ENCODE results near the gene CDC42BPA. TPM values are rescaled to one million over a fixed set of nuclear protein-coding genes. Genes with fewer than 3 reads are reported as not detected.

The CDC42BPA gene
- total RNA-seq, 1 experiment from 2014 or later, result not detected

DNA sequence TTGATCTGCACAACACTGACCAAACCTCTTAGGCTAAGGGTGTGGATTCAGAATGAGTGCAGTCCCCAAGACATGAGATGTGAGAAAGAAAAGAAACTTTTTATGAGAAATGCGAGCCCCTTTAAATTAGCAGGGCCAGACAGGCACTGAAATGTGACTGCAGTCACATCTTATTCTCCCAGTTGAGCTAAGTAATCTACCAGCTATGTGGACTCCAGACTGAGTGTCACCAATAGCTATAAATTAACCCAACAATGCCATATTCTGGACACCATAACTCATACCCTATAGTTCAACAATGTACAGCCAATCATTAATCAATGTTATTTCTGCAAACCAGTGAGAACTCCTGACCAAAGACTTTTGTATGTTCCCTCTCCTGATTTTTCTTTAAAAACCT lies 225.0 kb downstream of the CDC42BPA start:
- Histone ChIP-seq H2AFZ (ENCODE audit: low read length) (no peak overlapping the region), H3K4me1 (ENCODE audit: low read length) (peaks cover 7% of the 10 kb centered on the region), H3K79me2 (ENCODE audit: low read length) (no peaks in the 10 kb centered on the region), H3K4me2 (ENCODE audit: low read depth, low read length, poor library complexity, severe bottlenecking) (no peak overlapping the region), H3K27ac (ENCODE audit: low read length) (no peak overlapping the region), H4K20me1 (ENCODE audit: insufficient read depth, low read depth, low read length) (no peaks in the 10 kb centered on the region), H3K27me3 (ENCODE audit: low read length) (no peaks in the 10 kb centered on the region), H3K36me3 (ENCODE audit: insufficient read depth, low read length) (no peaks in the 10 kb centered on the region), H3K4me3 (ENCODE audit: low read length) (no peak overlapping the region), H3K9me2 (replicated peaks; ENCODE audit: insufficient read depth, low read length) (no peaks in the 10 kb centered on the region), H3K9me3 (ENCODE audit: low read length) (no peaks in the 10 kb centered on the region), H3K9ac (ENCODE audit: low read length) (no peak overlapping the region)
- DNase-seq, result no peak

- Histone ChIP-seq H3K4me1 (ENCODE audit: low read length) (peaks cover 7% of the 10 kb centered on the region), H3K36me3 (ENCODE audit: insufficient read depth, low read length) (no peaks in the 10 kb centered on the region), H3K9me2 (replicated peaks; ENCODE audit: insufficient read depth, low read length) (no peaks in the 10 kb centered on the region), H3K9me3 (ENCODE audit: low read length) (no peaks in the 10 kb centered on the region), H3K27ac (ENCODE audit: low read length) (no peak overlapping the region), H3K4me2 (ENCODE audit: low read depth, low read length, poor library complexity, severe bottlenecking) (no peak overlapping the region), H3K27me3 (ENCODE audit: low read length) (no peaks in the 10 kb centered on the region), H3K4me3 (ENCODE audit: low read length) (no peak overlapping the region), H2AFZ (ENCODE audit: low read length) (no peak overlapping the region), H3K9ac (ENCODE audit: low read length) (no peak overlapping the region), H3K79me2 (ENCODE audit: low read length) (no peaks in the 10 kb centered on the region), H4K20me1 (ENCODE audit: insufficient read depth, low read depth, low read length) (no peaks in the 10 kb centered on the region)
- DNase-seq, result no peak
These were observed 226.2 kb downstream of the CDC42BPA start for GRCh38 chr1:227092069-227092468.

GRCh38 chr1:227086636-227087035 lies 231.7 kb downstream of the CDC42BPA start:
- no peaks in the 10 kb centered on the region for H3K27me3 ChIP-seq (ENCODE audit: low read length)
- no peaks in the 10 kb centered on the region for H3K9me3 ChIP-seq (ENCODE audit: low read length)
- H3K9me2 ChIP-seq (replicated peaks; ENCODE audit: insufficient read depth, low read length), result no peaks in the 10 kb centered on the region
- H3K4me2 ChIP-seq (ENCODE audit: low read depth, low read length, poor library complexity, severe bottlenecking), result no peak overlapping the region
- no peaks in the 10 kb centered on the region for H3K79me2 ChIP-seq (ENCODE audit: low read length)
- DNase-seq, result no peak
- H3K4me3 ChIP-seq (ENCODE audit: low read length), result no peak overlapping the region
- no peak overlapping the region for H2AFZ ChIP-seq (ENCODE audit: low read length)
- H3K27ac ChIP-seq (ENCODE audit: low read length), result no peak overlapping the region
- H3K9ac ChIP-seq (ENCODE audit: low read length), result no peak overlapping the region
- H3K36me3 ChIP-seq (ENCODE audit: insufficient read depth, low read length), result no peaks in the 10 kb centered on the region
- no peaks in the 10 kb centered on the region for H4K20me1 ChIP-seq (ENCODE audit: insufficient read depth, low read depth, low read length)
- no peaks in the 10 kb centered on the region for H3K4me1 ChIP-seq (ENCODE audit: low read length)

DNA sequence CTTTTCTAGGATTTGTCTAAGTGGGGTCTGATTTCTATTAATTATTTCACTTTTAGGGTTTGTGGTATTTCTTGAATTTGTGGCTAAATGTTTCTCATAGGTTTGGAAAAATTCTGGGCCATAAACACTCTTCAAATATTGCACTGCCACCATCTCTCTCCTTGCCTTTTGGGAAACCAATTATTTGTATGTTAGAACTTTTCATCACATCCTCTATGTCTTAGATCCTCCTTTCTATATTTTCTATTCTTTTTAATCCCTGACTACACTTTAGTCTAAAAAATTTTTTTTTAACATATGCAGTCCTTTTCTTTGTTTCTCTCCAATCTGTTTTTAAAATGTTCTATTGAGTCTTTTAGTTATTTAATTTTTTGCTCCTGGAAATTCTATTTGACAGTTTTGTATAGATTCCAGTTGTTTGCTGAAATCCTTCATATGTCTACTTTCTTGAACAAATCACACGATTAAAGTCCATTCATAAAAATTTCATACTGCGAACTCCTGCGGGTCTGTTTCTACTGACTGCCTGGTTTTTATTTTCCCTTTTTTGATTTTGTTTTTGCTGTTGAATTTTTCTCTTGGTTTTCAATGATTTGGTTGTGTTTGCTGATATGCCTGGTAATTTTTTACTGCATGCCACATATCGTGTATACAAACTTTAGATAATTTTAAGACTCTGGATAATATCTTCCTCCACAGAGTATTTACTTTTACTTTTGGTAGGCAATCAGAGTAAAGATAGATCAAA lies 235.1 kb downstream of the CDC42BPA start:
- H3K9me3 ChIP-seq (ENCODE audit: low read length), result no peaks in the 10 kb centered on the region
- H3K9me2 ChIP-seq (replicated peaks; ENCODE audit: insufficient read depth, low read length), result no peaks in the 10 kb centered on the region
- H3K36me3 ChIP-seq (ENCODE audit: insufficient read depth, low read length), result no peaks in the 10 kb centered on the region
- no peaks in the 10 kb centered on the region for H4K20me1 ChIP-seq (ENCODE audit: insufficient read depth, low read depth, low read length)
- H3K4me3 ChIP-seq (ENCODE audit: low read length), result no peak overlapping the region
- H3K4me1 ChIP-seq (ENCODE audit: low read length), result no peaks in the 10 kb centered on the region
- DNase-seq, result no peak
- no peaks in the 10 kb centered on the region for H3K27me3 ChIP-seq (ENCODE audit: low read length)
- H3K9ac ChIP-seq (ENCODE audit: low read length), result no peak overlapping the region
- H3K27ac ChIP-seq (ENCODE audit: low read length), result no peak overlapping the region
- H3K4me2 ChIP-seq (ENCODE audit: low read depth, low read length, poor library complexity, severe bottlenecking), result no peak overlapping the region
- H2AFZ ChIP-seq (ENCODE audit: low read length), result no peak overlapping the region
- no peaks in the 10 kb centered on the region for H3K79me2 ChIP-seq (ENCODE audit: low read length)

GRCh38 chr1:227077783-227078182 lies 240.5 kb downstream of the CDC42BPA start:
- no peak overlapping the region for H3K27ac ChIP-seq (ENCODE audit: low read length)
- no peaks in the 10 kb centered on the region for H3K27me3 ChIP-seq (ENCODE audit: low read length)
- H3K4me3 ChIP-seq (ENCODE audit: low read length), result no peak overlapping the region
- DNase-seq, result no peak
- H3K9me3 ChIP-seq (ENCODE audit: low read length), result no peaks in the 10 kb centered on the region
- H4K20me1 ChIP-seq (ENCODE audit: insufficient read depth, low read depth, low read length), result no peaks in the 10 kb centered on the region
- no peak overlapping the region for H2AFZ ChIP-seq (ENCODE audit: low read length)
- H3K79me2 ChIP-seq (ENCODE audit: low read length), result no peaks in the 10 kb centered on the region
- H3K9ac ChIP-seq (ENCODE audit: low read length), result no peak overlapping the region
- H3K4me2 ChIP-seq (ENCODE audit: low read depth, low read length, poor library complexity, severe bottlenecking), result no peak overlapping the region
- no peaks in the 10 kb centered on the region for H3K9me2 ChIP-seq (replicated peaks; ENCODE audit: insufficient read depth, low read length)
- H3K4me1 ChIP-seq (ENCODE audit: low read length), result no peaks in the 10 kb centered on the region
- H3K36me3 ChIP-seq (ENCODE audit: insufficient read depth, low read length), result no peaks in the 10 kb centered on the region

DNA sequence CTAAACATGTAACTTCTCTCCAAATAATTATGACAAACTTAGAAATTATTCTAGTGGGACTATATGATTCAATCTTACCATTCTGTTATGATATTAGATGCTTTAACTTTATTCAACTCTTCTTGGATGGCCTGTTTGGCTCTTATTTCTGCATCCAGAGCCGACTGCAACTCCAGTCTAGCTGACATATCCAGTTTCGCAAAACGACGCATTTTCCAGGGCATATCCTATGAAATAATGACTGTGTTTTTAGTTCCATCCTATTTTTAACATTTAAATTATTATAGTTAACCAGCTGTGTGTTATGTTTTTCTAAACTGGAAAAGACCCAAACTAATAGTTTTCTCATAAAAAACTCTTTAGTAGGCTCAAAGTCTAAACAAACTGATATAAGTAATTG lies 244.5 kb downstream of the CDC42BPA start:
- H3K4me2 ChIP-seq (ENCODE audit: low read depth, low read length, poor library complexity, severe bottlenecking), result no peak overlapping the region
- no peaks in the 10 kb centered on the region for H3K79me2 ChIP-seq (ENCODE audit: low read length)
- no peak overlapping the region for H3K9ac ChIP-seq (ENCODE audit: low read length)
- H4K20me1 ChIP-seq (ENCODE audit: insufficient read depth, low read depth, low read length), result no peaks in the 10 kb centered on the region
- H3K9me2 ChIP-seq (replicated peaks; ENCODE audit: insufficient read depth, low read length), result no peaks in the 10 kb centered on the region
- H3K4me1 ChIP-seq (ENCODE audit: low read length), result no peaks in the 10 kb centered on the region
- H2AFZ ChIP-seq (ENCODE audit: low read length), result no peak overlapping the region
- H3K9me3 ChIP-seq (ENCODE audit: low read length), result no peaks in the 10 kb centered on the region
- no peak overlapping the region for H3K27ac ChIP-seq (ENCODE audit: low read length)
- H3K4me3 ChIP-seq (ENCODE audit: low read length), result no peak overlapping the region
- no peaks in the 10 kb centered on the region for H3K36me3 ChIP-seq (ENCODE audit: insufficient read depth, low read length)
- DNase-seq, result no peak
- no peaks in the 10 kb centered on the region for H3K27me3 ChIP-seq (ENCODE audit: low read length)

GRCh38 chr1:227072991-227073390 lies 245.3 kb downstream of the CDC42BPA start:
- no peak overlapping the region for H3K9ac ChIP-seq (ENCODE audit: low read length)
- no peaks in the 10 kb centered on the region for H3K79me2 ChIP-seq (ENCODE audit: low read length)
- H3K4me2 ChIP-seq (ENCODE audit: low read depth, low read length, poor library complexity, severe bottlenecking), result no peak overlapping the region
- H3K4me3 ChIP-seq (ENCODE audit: low read length), result no peak overlapping the region
- H4K20me1 ChIP-seq (ENCODE audit: insufficient read depth, low read depth, low read length), result no peaks in the 10 kb centered on the region
- H3K4me1 ChIP-seq (ENCODE audit: low read length), result no peaks in the 10 kb centered on the region
- no peaks in the 10 kb centered on the region for H3K27me3 ChIP-seq (ENCODE audit: low read length)
- H3K9me3 ChIP-seq (ENCODE audit: low read length), result no peaks in the 10 kb centered on the region
- DNase-seq, result no peak
- H2AFZ ChIP-seq (ENCODE audit: low read length), result no peak overlapping the region
- no peak overlapping the region for H3K27ac ChIP-seq (ENCODE audit: low read length)
- no peaks in the 10 kb centered on the region for H3K9me2 ChIP-seq (replicated peaks; ENCODE audit: insufficient read depth, low read length)
- H3K36me3 ChIP-seq (ENCODE audit: insufficient read depth, low read length), result no peaks in the 10 kb centered on the region

DNA sequence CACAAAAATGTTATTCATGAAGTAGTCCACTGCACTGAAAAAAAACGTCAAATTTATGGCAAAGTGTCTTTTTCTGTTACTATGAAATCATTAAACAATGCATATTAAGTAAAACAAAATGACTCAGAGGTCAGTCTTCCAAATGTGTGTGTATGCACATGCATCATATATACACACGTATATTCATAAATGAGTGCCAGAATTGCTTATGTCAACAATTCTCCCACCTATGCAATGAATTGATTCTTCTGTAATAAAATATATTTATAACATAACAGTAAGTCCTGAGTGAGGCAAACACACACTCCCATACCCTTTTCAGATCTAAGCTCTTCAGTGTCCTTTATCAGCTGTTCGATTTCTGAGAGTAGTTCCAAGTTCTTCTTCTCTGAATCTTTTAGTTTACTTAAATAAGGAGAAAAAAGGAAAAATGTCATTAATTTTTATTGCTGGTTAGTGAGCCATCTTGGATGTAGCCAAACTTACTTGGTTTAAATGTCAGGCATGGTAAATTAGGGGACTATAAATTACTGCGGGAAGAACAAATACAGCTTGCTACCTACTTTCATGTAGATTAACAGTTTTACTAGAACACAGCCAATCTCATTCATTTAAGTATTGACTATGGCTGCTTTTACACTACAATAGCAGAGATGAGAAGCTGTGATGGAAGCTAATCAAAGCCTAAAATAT lies 246.3 kb downstream of the CDC42BPA start:
- no peak for DNase-seq
- H3K79me2 ChIP-seq (ENCODE audit: low read length), result no peaks in the 10 kb centered on the region
- H3K4me2 ChIP-seq (ENCODE audit: low read depth, low read length, poor library complexity, severe bottlenecking), result no peak overlapping the region
- no peak overlapping the region for H3K27ac ChIP-seq (ENCODE audit: low read length)
- H4K20me1 ChIP-seq (ENCODE audit: insufficient read depth, low read depth, low read length), result no peaks in the 10 kb centered on the region
- H2AFZ ChIP-seq (ENCODE audit: low read length), result no peak overlapping the region
- no peak overlapping the region for H3K4me3 ChIP-seq (ENCODE audit: low read length)
- no peak overlapping the region for H3K9ac ChIP-seq (ENCODE audit: low read length)
- no peaks in the 10 kb centered on the region for H3K9me3 ChIP-seq (ENCODE audit: low read length)
- no peaks in the 10 kb centered on the region for H3K36me3 ChIP-seq (ENCODE audit: insufficient read depth, low read length)
- H3K27me3 ChIP-seq (ENCODE audit: low read length), result no peaks in the 10 kb centered on the region
- no peaks in the 10 kb centered on the region for H3K9me2 ChIP-seq (replicated peaks; ENCODE audit: insufficient read depth, low read length)
- H3K4me1 ChIP-seq (ENCODE audit: low read length), result no peaks in the 10 kb centered on the region
